D721Med (cell line): Measurements from ENCODE around the gene CHST15.

Experiments used
- DNase-seq: peaks from one replicate; pipeline ENCODE4 v3.0.0; 2011; ENCODE audit warnings: low spot score; ENCODE audit not compliant: insufficient read length
- FAIRE-seq: peaks from 2 replicates; lab custom pipeline; 2011; peaks lifted over from hg19 to GRCh38; lab: Jason Lieb, UNC
- TF ChIP-seq, protein P1 (sequence below): IDR thresholded peaks from 2 replicates; pipeline ENCODE4 v1.5.1; 2012; ENCODE audit warnings: mild to moderate bottlenecking, control low read depth; ENCODE audit not compliant: insufficient read depth; ENCODE audit errors: missing control alignments

The CHST15 gene

DNA sequence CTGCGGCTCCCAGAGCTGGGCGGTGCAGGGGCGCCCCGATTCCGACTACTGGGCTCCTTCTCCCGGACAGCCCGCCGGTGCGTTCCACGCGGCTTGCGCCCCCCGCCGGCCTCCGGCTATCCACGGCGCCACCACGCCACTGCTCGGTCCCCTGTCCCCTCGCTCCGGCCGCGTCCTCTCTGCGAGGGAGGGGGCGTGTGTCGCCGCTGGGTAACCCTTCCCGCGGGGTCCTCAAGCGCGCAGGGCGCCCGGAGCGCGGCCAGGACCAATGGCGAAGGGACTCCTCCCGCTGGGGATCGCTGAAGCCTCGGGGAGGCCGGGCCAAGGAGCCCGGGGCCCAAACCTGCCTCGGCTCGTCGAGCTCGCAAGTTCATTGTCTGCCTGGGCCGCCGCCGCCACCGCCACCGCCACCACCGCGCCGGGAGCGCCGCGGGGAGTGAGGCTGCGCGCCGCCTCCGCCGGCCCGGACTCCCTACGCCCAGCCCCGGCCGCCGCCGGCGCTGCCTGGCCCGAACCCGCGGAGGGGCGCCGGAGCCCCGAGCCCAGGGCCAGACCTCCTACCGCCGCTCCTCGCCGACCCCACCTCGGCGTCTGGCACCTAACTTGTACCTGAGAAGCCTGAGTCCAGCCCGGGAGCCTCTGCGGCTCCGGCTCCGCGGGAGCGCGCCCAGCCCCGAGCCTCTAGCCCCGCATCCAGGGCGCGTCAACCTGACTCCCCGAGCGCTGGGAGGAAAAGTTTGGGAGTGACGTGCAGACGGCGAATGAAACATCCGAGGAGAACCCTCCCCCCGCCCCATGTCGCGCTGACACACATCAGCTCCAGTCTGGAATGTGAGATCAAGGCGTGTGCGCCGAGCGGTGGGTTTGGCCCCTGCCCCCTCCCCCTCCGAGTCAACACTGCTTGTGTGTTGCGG is at the start of gene CHST15:
Gene CHST15, minus strand, starts transcription at position 739 of the 914 bp plus-strand sequence. CDS start 47,386 bp downstream, outside the sequence.
- TF ChIP-seq, protein P1, sequence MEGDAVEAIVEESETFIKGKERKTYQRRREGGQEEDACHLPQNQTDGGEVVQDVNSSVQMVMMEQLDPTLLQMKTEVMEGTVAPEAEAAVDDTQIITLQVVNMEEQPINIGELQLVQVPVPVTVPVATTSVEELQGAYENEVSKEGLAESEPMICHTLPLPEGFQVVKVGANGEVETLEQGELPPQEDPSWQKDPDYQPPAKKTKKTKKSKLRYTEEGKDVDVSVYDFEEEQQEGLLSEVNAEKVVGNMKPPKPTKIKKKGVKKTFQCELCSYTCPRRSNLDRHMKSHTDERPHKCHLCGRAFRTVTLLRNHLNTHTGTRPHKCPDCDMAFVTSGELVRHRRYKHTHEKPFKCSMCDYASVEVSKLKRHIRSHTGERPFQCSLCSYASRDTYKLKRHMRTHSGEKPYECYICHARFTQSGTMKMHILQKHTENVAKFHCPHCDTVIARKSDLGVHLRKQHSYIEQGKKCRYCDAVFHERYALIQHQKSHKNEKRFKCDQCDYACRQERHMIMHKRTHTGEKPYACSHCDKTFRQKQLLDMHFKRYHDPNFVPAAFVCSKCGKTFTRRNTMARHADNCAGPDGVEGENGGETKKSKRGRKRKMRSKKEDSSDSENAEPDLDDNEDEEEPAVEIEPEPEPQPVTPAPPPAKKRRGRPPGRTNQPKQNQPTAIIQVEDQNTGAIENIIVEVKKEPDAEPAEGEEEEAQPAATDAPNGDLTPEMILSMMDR = no peak
- FAIRE-seq (no peak), DNase-seq (no peak)

GRCh38 chr10:124142960-124143359 is 49.6 kb upstream of the CHST15 start:
- FAIRE-seq (no peak), DNase-seq (no peak)
- TF ChIP-seq, protein P1 = no peak

GRCh38 chr10:124142006-124142739 is 48.8 kb upstream of the CHST15 start:
- FAIRE-seq (no peak), DNase-seq (no peak)
- TF ChIP-seq, protein P1 = no peak

- no peak for FAIRE-seq
- TF ChIP-seq, protein P1 = no peak
Observed at GRCh38 chr10:124138883-124139348, 45.5 kb upstream of the CHST15 start.

DNA sequence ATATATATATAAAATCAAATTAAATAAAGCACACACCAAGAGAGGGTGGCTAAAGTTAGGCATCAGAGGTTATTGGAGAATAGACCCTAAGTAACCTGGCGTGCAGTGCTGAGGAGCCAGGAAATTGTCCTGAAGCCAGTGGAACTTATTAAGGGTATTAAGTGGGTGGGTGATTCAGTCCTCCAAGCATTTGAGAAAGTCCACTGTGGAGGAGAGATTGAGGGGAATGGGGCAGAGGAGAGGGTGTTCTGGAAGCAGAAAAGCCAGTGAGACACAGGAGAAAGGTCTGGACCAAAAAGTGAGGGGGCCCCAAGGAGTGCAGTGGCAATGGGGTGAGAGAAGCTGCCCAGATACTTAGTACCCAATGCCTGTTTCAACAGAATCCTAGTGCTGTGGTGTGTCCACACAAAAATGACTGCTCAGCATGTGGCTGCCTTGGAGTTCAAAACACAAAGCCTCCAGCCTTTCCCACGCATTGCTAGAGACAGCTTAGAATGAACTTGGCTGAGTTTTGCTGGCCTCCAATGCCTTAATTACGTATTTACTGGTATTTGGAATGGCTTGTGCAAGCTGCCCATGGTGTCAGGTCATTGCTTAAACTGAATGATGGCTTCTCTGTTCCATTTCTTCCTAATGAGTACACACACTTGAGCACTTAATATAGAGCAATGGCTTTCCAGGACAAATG is 44.9 kb upstream of the CHST15 start:
- FAIRE-seq (no peak), DNase-seq (no peak)
- TF ChIP-seq, protein P1 = no peak

More at GRCh38 chr10:124138883-124139348, 45.5 kb upstream of the CHST15 start:
- DNase-seq = no peak

DNA sequence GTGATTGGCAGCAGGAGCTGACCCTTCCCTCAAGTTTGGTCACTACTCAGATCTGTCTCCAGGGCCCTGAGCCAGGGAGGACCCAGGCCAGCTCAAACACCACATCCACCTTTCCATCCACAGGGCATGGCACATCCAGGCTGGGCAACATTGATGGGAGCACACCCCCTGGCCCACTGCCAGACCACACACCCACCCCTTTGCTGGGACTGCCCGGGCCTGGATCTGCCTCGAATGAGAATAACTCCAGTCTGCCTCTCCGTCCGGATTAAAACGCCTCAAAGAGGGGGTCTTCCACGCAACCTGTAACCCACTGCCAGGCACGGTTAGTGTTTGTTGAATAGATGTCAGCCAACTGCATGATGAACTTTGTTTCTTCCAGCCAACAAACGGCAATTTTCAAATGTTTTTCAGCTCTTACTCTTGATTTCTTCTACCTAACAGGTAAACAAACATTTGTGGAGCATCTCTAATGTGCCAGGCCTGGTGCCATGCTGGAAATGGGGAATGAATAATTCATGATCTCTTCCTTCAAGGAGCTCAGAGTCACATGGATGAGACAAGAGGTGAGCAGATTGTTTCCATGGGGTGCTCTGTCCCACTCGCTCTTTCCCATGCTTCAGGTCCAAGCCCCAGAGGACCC is 41.0 kb upstream of the CHST15 start:
- FAIRE-seq (no peak), DNase-seq (no peak)
- TF ChIP-seq, protein P1 = no peak
